ENCODE results near the gene AKAP8.

- TF ChIP-seq, protein P1, sequence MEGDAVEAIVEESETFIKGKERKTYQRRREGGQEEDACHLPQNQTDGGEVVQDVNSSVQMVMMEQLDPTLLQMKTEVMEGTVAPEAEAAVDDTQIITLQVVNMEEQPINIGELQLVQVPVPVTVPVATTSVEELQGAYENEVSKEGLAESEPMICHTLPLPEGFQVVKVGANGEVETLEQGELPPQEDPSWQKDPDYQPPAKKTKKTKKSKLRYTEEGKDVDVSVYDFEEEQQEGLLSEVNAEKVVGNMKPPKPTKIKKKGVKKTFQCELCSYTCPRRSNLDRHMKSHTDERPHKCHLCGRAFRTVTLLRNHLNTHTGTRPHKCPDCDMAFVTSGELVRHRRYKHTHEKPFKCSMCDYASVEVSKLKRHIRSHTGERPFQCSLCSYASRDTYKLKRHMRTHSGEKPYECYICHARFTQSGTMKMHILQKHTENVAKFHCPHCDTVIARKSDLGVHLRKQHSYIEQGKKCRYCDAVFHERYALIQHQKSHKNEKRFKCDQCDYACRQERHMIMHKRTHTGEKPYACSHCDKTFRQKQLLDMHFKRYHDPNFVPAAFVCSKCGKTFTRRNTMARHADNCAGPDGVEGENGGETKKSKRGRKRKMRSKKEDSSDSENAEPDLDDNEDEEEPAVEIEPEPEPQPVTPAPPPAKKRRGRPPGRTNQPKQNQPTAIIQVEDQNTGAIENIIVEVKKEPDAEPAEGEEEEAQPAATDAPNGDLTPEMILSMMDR (IDR thresholded peaks at IDR 0.05): no peak
- TF ChIP-seq POLR2A (IDR thresholded peaks at IDR 0.05): no peak
Measured at GRCh38 chr19:15423130-15423529, 43.5 kb upstream of the AKAP8 start.
